Epithelial cell of esophagus (primary cell): ENCODE results near the gene GSTT2B.
"Not testable (repeated sequence)": the region's sequence is repeated elsewhere in the genome, so short reads cannot be mapped to it uniquely, and the experiment has no call there.

Source experiments
- DNase-seq: peaks from one replicate; pipeline ENCODE4 v3.0.0; 2010; ENCODE audit warnings: low read depth
- H3K4me3 ChIP-seq: 2 replicates; pipeline ENCODE4 v1.5.1; 2011; ENCODE audit warnings: mild to moderate bottlenecking, low read length, control low read depth
- TF ChIP-seq, protein P1 (sequence below): IDR thresholded peaks from 2 replicates; pipeline ENCODE4 v1.5.1; 2011; ENCODE audit warnings: low read depth, mild to moderate bottlenecking, low read length, control low read depth, inconsistent platforms; ENCODE audit not compliant: insufficient read depth; ENCODE audit errors: missing control alignments

Gene GSTT2B

GRCh38 chr22:23909296-23909898 is 51.6 kb downstream of the GSTT2B start:
- H3K4me3 ChIP-seq = no peak overlapping the region
- DNase-seq = no peak
- TF ChIP-seq, protein P1, sequence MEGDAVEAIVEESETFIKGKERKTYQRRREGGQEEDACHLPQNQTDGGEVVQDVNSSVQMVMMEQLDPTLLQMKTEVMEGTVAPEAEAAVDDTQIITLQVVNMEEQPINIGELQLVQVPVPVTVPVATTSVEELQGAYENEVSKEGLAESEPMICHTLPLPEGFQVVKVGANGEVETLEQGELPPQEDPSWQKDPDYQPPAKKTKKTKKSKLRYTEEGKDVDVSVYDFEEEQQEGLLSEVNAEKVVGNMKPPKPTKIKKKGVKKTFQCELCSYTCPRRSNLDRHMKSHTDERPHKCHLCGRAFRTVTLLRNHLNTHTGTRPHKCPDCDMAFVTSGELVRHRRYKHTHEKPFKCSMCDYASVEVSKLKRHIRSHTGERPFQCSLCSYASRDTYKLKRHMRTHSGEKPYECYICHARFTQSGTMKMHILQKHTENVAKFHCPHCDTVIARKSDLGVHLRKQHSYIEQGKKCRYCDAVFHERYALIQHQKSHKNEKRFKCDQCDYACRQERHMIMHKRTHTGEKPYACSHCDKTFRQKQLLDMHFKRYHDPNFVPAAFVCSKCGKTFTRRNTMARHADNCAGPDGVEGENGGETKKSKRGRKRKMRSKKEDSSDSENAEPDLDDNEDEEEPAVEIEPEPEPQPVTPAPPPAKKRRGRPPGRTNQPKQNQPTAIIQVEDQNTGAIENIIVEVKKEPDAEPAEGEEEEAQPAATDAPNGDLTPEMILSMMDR = no peak

- TF ChIP-seq, protein P1 = no peak
- H3K4me3 ChIP-seq = no peak overlapping the region
- DNase-seq = no peak
Observed at GRCh38 chr22:23908587-23909205, 52.3 kb downstream of the GSTT2B start.

DNA sequence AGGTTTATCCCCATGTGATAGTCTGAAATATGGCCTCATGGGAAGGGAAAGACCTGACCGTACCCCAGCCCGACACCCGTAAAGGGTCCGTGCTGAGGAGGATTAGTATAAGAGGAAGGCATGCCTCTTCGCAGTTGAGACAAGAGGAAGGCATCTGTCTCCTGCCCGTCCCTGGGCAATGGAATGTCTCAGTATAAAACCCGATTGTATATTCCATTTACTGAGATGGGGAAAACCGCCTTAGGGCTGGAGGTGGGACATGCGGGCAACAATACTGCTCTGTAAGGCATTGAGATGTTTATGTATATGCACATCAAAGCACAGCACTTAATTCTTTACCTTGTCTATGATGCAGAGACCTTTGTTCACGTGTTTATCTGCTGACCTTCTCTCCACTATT is 53.6 kb downstream of the GSTT2B start:
- H3K4me3 ChIP-seq, DNase-seq: not testable (repeated sequence)
